A549 treated with GW870086 at 1 μM for 4 hours (cell line): ENCODE results near the gene CUL2. TPM values are rescaled to one million over a fixed set of nuclear protein-coding genes. Genes with fewer than 3 reads are reported as not detected.

Experiments
- total RNA-seq: library from RNA; stranded (reverse); fragments of 200-300 nt; extraction: Qiagen RNA extraction; gene quantifications from 5 replicates; pipeline ENCODE4 v1.2.3, GENCODE V29; 2022; ENCODE audit warnings: low read depth

CUL2 gene
- 22.8 to 26.7 TPM (median 23.5 TPM) in 5 replicates for total RNA-seq

DNA sequence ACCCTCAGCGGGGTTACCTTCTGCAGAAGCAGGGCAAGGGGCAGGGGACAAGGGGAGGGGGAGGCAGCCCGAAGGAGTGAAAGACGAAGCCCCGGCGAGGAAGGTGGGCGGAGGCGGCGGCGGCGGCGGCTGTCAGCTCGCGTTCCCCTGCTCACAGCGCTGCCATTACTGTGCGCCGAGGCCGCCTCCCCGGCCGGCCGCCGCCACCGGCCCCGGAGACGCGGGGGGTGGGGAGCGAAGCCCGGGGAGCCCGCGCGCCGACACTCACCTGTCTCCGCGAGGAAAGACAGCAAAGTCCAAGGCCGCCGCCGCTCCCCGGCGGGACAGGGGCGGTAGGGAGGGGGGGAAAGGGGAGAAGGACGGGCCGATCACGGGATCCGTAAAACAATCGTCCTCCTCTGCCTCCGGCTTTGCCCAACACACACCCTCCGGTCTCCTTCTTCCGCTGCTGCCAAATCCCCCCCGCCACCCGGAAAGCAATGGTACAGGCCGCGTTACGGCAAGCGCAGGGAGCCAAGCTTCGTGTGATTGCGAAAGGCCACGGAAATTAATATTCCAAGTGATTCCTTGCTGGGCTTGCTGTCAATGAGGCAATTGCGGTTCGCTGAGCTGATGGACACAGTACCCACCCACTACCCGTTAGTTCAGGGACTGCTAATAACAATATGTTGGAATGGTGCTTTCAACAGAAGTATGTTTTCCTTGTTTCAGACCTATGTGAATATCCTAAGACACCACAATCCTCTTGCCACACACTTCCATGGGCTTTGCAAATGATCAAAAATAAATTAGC lies at the start of gene CUL2:
Gene CUL2 (minus strand): TSS at position 180 of the 793 bp plus-strand sequence. CDS start 19,024 bp downstream, outside the sequence.

DNA sequence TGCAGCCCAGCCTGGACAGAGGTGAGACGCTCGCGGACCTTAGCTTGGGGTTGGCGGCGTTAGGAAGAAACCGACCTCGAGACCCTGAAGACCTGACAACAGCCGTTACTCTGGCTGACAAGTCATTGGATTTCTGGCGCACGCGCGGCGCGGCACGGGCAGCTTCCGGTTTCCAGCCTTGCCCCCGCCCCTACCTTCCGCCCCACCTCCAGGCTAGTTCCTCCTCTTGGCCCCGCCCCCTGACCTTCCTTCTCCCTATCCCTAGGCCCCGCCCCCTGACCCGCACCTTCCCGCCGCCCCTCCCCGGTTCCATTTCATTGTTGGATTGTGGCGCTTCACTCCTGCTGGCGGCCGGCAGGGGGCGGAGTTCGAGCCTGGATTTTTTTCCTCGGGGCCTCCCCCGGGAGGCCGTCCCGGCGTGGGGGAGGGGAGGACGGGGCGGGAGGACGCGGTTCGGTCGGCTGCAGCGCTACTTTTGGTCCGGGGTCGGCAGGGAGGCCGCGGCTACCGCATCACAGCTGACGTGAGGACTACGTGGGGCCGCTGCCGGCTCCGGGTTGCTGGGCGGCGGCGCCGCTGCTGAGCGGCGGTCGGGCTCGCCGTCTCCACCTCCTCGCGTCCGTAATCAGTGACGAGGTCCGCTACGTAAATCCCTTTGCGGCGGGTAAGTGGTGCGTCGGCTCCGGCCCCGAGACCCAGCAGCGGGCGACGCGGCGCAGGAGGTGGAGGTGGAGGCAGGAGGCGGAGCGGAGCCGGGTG lies 36.6 kb upstream of the CUL2 start, which contains the start of gene CREM:
Gene CREM (plus strand): TSS at position 317 of the 759 bp plus-strand sequence. CDS start 10,990 bp downstream, outside the sequence.

Other genes with a start within 250 kb of the CUL2 start
- 31.7 to 36.1 TPM (median 34.4 TPM) in 5 replicates for gene CREM, start 36.5 kb upstream of the CUL2 start, total RNA-seq
- gene CCNY, start 246.2 kb upstream of the CUL2 start, total RNA-seq: 47.2 to 56.9 TPM (median 47.9 TPM) in 5 replicates